ENCODE data around the gene PAM16. TPM values are rescaled to one million over a fixed set of nuclear protein-coding genes. Genes with fewer than 3 reads are reported as not detected.

PAM16 gene
- total RNA-seq = 53.3 and 64.3 TPM in 2 replicates

GRCh38 chr16:4350787-4351659, at the start of gene PAM16:
Gene PAM16 (minus strand): TSS chr16:4351321. CDS start chr16:4351234, 87 bp downstream.

GRCh38 chr16:4371357-4372000, 20.4 kb upstream of the PAM16 start, which contains the start of gene VASN:
Gene VASN (plus strand): TSS chr16:4371848. CDS start chr16:4380878, 9,030 bp downstream.

GRCh38 chr16:4315186-4316107, 35.7 kb downstream of the PAM16 start, which contains the start of gene GLIS2:
Gene GLIS2 (plus strand): TSS chr16:4316067. CDS start chr16:4332281, 16,214 bp downstream.

Other genes with a start within 250 kb of the PAM16 start
- gene ADCY9, start 234.9 kb downstream of the PAM16 start, total RNA-seq = 30.2 and 32.0 TPM in 2 replicates
- gene SRL, start 109.2 kb downstream of the PAM16 start, total RNA-seq = 0.07 and 0.20 TPM in 2 replicates
- gene TFAP4, start 78.3 kb downstream of the PAM16 start, total RNA-seq = 7.1 and 7.5 TPM in 2 replicates
- gene GLIS2, start 35.3 kb downstream of the PAM16 start, total RNA-seq = 4.5 and 5.6 TPM in 2 replicates
- gene VASN, start 20.5 kb upstream of the PAM16 start, total RNA-seq = 0.13 and 0.54 TPM in 2 replicates
- gene CORO7, start 65.3 kb upstream of the PAM16 start, total RNA-seq = 36.8 and 39.8 TPM in 2 replicates
- gene DNAJA3, start 74.5 kb upstream of the PAM16 start, total RNA-seq = 49.9 and 54.0 TPM in 2 replicates
- 41.9 and 55.3 TPM in 2 replicates for gene NMRAL1, start 123.3 kb upstream of the PAM16 start, total RNA-seq
- 120 and 126 TPM in 2 replicates for gene HMOX2, start 125.1 kb upstream of the PAM16 start, total RNA-seq
- 36.8 and 38.6 TPM in 2 replicates for gene CDIP1, start 187.5 kb upstream of the PAM16 start, total RNA-seq
- 0.05 TPM in 1 of 2 replicates, not detected in the other for gene C16orf96, start 205.0 kb upstream of the PAM16 start, total RNA-seq

Data from mammary microvascular endothelial cell (primary cell).